ENCODE measurements around the gene VRK1. TPM values are rescaled to one million over a fixed set of nuclear protein-coding genes. Genes with fewer than 3 reads are reported as not detected.

Gene VRK1
- total RNA-seq, 1 experiment from 2014 or later: 45.6 TPM

DNA sequence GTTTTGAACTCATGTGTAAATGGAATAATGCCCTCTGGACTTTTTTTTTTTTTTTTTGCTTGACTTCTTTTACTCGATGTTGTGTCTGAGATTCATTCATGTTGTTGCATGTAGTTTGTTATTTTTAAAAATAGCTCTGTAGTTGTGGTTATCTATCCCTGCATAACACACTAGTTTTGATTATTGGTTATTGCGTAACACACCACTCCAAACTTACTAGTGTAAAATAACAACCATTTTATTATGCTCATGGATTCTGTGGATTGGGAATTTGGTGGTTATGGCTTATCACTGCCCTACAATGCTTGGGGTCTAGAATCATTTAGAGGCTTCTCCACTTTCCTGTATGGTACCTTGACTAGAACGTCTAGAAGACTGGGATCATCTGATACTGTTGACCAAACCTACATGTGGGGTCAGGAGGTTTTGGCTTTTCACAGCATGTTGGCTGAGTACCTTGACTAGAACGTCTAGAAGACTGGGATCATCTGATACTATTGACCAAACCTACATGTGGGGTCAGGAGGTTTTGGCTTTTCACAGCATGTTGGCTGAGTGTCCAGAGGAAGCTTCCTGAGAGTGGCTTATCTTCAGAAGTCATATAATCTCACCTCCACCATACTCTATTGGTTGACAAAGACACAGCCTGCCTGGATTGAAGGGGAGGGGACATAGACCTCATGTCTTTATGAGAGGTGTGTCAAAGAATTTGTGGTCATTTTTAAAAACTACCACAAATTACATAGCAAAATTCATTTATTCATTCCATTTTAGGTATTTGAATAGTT, 11.6 kb downstream of the VRK1 start:
- DNase-seq (ENCODE audit: low read depth, low spot score): no peak
- in situ Hi-C loops (cut with HindIII; ENCODE audit: low pct_unique_long_range_greater_than_20kb, low sequenced_read_pairs): no loop called here

DNA sequence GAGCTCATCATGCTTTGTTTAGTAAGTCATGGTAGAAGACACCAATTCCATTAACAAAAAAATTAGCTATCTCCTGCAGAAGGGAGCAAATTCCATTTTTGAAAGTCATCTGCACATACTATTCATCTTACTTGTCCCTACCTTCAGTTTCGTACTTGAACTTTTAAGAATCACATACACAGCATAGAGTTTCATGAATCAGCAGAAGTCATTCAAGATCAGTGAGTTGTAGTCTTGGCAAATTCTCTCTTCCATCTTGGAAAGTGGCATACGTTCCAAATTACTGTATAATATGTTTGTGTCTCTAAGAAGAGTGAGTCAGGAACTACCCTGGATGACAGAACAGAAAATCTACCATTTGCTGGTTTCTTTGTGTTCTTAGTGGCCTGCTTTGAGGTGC, 14.1 kb downstream of the VRK1 start:
- in situ Hi-C loops (cut with HindIII; ENCODE audit: low pct_unique_long_range_greater_than_20kb, low sequenced_read_pairs): no loop called here
- no peak for DNase-seq (ENCODE audit: low read depth, low spot score)

DNA sequence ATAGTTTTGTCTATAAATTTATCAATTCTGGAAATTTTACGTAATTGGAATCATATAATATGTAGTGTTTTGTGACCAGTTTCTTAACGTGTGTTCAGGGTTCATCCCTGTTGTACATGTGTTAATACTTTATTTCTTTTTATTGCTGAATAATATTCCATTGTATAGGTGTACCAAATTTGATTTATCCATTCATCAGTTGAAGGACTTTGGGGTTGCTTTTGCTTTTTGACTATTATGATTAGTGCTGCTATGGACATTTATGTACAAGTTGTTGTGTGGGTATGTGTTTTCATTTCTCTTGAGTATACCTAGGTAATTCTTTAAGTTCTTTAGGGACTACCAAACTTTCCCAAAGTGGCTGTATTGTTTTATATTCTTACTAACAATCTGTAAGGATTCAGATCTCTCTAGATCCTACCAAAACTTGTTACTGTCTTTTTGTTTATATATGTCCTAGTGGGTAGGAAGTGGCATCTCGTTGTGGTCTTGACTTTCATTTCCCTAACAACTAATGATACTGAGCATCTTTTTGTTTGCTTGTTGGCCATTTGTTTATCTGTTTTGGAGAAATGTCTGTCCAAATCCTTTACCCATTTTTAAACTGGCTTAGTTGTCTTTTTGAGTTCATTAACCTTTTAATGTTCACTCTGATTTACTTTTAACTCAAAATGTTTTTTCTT, 14.9 kb downstream of the VRK1 start:
- in situ Hi-C loops (cut with HindIII; ENCODE audit: low pct_unique_long_range_greater_than_20kb, low sequenced_read_pairs): no loop called here

GRCh38 chr14:96816281-96816680, 19.1 kb downstream of the VRK1 start:
- in situ Hi-C loops (cut with HindIII; ENCODE audit: low pct_unique_long_range_greater_than_20kb, low sequenced_read_pairs): no loop called here
- no peak for DNase-seq (ENCODE audit: low read depth, low spot score)

More for the DNA sequence above, 14.9 kb downstream of the VRK1 start:
- no peak for DNase-seq (ENCODE audit: low read depth, low spot score)

DNA sequence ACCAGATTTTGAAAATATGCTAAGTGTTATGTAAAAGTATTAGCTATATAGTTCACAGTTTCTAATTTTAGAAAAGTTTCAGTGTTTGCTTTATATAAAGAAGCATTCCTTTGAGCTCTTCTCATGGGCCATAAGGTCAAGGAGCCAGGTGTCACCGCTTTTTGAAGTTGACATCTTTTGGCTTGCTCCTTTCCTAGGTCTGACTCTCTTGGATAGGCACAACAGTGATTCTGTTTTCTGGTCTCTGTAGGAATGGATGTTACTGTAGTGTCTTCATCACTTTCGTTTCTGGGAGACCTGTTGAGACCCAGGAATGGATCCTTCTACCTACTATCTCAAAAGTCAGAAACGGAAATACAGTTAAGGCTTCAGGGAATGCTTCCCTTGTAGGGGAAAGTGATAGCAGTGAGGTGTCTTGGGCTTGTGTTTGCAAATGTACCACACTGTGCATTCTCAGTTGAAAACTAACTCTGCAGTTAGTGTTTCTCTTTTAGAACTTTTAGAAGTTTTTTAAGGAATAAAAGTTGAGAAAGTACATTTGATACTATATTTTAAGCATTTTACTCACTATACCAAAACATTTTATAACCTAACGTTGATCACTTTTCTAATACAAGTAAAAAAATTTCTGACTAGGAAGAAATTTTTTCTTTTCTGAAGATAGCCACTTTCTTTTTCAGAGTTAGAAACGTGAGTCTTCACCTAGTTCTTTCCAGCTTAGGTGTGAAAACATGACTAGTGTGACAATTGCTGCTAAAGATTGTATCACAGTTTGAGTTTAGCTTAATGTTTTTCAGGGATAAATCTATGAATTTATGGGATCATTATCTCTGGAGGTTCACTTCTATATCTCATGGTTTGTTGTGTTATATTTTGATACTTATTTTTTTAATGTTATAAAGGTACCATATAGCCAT, 20.8 kb downstream of the VRK1 start:
- in situ Hi-C loops (cut with HindIII; ENCODE audit: low pct_unique_long_range_greater_than_20kb, low sequenced_read_pairs): no loop called here
- DNase-seq (ENCODE audit: low read depth, low spot score): no peak

DNA sequence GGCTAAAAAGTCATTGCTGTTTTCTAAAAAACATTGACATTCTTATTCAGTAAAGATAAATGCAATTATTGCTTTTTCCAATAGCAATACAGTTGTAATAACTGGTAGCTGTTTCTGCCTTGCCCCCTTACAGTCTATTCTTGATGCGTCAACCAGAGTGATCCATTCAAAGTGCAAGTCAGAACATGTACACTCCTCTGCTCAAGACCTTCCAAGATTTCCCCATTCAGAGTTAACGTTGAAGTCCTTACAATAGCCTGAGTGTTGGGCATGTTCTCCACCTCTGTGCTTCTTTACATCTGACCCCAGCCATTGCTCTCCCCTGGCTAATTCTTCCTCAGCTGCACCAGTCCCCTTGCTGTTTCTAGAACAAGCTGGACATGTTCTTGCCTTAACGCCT, 24.3 kb downstream of the VRK1 start:
- no peak for DNase-seq (ENCODE audit: low read depth, low spot score)
- in situ Hi-C loops (cut with HindIII; ENCODE audit: low pct_unique_long_range_greater_than_20kb, low sequenced_read_pairs): no loop called here

GRCh38 chr14:96823652-96824051, 26.5 kb downstream of the VRK1 start:
- DNase-seq (ENCODE audit: low read depth, low spot score): no peak
- in situ Hi-C loops (cut with HindIII; ENCODE audit: low pct_unique_long_range_greater_than_20kb, low sequenced_read_pairs): no loop called here

GRCh38 chr14:96824283-96824682, 27.1 kb downstream of the VRK1 start:
- in situ Hi-C loops (cut with HindIII; ENCODE audit: low pct_unique_long_range_greater_than_20kb, low sequenced_read_pairs): no loop called here
- DNase-seq (ENCODE audit: low read depth, low spot score): peak; percentile 5

DNA sequence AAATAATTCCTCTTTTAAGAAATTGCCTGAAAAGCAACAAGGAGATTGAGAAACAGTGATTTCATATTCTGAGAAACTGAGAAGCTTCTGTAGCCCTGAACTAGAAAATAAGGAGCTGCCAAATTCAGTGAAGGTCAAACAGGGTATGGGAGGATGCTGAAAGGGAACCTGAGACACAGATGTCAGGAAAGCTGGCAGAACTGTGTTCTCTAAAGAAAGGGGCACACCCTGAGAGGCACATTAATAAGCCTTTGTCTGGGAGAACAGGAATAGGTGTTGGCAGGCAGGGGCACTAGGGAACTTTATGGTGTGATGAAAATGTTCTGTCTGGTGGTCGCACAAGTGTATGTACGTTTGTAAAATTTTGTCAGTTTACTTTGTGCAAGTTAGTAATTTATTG, 29.6 kb downstream of the VRK1 start:
- DNase-seq (ENCODE audit: low read depth, low spot score): no peak
- in situ Hi-C loops (cut with HindIII; ENCODE audit: low pct_unique_long_range_greater_than_20kb, low sequenced_read_pairs): no loop called here

- in situ Hi-C loops (cut with HindIII; ENCODE audit: low pct_unique_long_range_greater_than_20kb, low sequenced_read_pairs): no loop called here
- DNase-seq (ENCODE audit: low read depth, low spot score): no peak
These were observed 30.1 kb downstream of the VRK1 start for GRCh38 chr14:96827290-96827689.

GRCh38 chr14:96829791-96830190, 32.6 kb downstream of the VRK1 start:
- in situ Hi-C loops (cut with HindIII; ENCODE audit: low pct_unique_long_range_greater_than_20kb, low sequenced_read_pairs): no loop called here

DNA sequence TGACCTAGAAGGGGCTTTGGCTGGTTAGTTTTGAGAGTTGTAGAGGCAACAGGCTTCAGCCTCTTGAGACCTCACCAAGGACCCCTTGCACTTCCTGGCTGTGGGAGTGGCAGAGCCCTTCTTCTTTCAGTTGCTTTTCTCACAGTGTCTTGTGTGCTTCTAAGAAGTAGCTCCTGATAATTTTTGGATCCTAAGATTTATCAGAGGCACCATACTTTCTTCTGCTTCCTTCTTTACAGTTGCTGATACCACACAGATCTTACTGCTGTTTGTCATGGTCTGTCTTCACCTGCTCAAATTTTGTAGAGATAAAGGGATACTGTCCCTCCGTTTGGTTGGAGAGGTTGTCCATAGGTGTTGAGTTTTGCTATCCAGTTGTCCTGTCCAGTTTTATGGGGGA, 33.8 kb downstream of the VRK1 start:
- in situ Hi-C loops (cut with HindIII; ENCODE audit: low pct_unique_long_range_greater_than_20kb, low sequenced_read_pairs): no loop called here
- DNase-seq (ENCODE audit: low read depth, low spot score): no peak

More at GRCh38 chr14:96829791-96830190, 32.6 kb downstream of the VRK1 start:
- no peak for DNase-seq (ENCODE audit: low read depth, low spot score)

DNA sequence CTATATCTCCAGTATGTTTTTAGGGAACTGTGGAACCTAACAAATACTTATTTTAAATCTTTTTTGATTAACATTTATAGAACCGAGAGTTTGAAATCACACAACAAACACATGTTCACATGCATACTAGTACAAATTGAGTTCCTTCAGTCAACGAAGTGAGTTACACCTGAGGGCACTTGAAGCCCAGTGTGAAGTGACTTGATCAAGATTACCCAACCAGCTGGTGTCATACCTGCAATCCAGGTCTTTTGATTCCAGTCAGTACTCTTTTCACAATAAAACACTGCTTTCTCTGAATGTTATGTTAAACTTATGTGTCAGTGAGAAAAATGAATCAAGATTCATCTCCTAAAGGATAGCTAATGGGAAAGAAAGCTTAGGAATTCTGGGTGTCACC, 35.2 kb downstream of the VRK1 start:
- DNase-seq (ENCODE audit: low read depth, low spot score): no peak
- in situ Hi-C loops (cut with HindIII; ENCODE audit: low pct_unique_long_range_greater_than_20kb, low sequenced_read_pairs): no loop called here

DNA sequence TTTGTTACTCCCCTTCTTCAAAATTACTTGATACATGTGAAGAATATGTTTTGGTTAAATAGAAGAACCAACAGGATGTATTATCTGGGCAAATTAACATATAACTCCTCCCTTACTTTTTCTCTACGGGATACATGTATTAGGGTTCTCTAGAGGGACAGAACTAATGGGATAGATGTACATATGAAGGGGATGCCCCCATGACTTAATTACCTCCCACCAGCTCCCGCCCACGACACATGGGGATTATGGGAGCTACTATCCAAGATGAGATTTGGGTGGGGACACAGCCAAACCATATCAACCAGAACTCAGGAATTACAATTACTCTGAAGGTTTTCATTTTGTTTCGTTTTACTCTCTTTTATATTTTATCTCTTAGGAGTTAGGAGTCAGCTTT, 41.3 kb downstream of the VRK1 start:
- in situ Hi-C loops (cut with HindIII; ENCODE audit: low pct_unique_long_range_greater_than_20kb, low sequenced_read_pairs): no loop called here
- no peak for DNase-seq (ENCODE audit: low read depth, low spot score)

- no peak for DNase-seq (ENCODE audit: low read depth, low spot score)
- in situ Hi-C loops (cut with HindIII; ENCODE audit: low pct_unique_long_range_greater_than_20kb, low sequenced_read_pairs): no loop called here
These were observed 42.1 kb downstream of the VRK1 start for GRCh38 chr14:96839251-96839650.

DNA sequence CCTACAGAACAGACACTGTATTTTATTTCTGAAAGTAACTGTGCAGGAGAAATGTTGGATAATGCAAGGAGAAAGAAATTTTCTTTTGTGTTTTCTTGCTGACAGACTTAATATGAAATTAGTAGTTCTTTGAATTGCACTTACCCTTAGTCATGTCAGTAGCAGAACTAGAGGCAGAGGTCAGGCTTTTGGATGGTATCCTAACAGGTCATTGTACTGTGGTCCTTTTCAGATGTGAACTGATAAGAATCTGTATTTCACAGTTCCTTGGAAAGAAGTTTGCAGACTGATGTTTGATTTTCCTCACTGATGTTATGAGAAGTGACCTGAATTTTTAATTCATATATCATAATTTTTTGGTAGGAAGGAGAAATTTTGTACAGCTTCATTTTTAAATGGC, 46.0 kb downstream of the VRK1 start:
- in situ Hi-C loops (cut with HindIII; ENCODE audit: low pct_unique_long_range_greater_than_20kb, low sequenced_read_pairs): no loop called here
- no peak for DNase-seq (ENCODE audit: low read depth, low spot score)

GRCh38 chr14:96844857-96845570, 47.8 kb downstream of the VRK1 start:
- in situ Hi-C loops (cut with HindIII; ENCODE audit: low pct_unique_long_range_greater_than_20kb, low sequenced_read_pairs): no loop called here
- no peak for DNase-seq (ENCODE audit: low read depth, low spot score)

GRCh38 chr14:96847451-96847850, 50.3 kb downstream of the VRK1 start:
- DNase-seq (ENCODE audit: low read depth, low spot score): peak; percentile 79
- in situ Hi-C loops (cut with HindIII; ENCODE audit: low pct_unique_long_range_greater_than_20kb, low sequenced_read_pairs): no loop called here
